ENCODE measurements around the gene NT5DC2.

- no peak for TF ChIP-seq RFX5 (IDR thresholded peaks at IDR 0.05; ENCODE audit: low read depth, low read length)
- TF ChIP-seq NFYA (IDR thresholded peaks at IDR 0.05; ENCODE audit: borderline replicate concordance, low read depth, low read length) = no peak
- no peak for TF ChIP-seq POLR2AphosphoS5 (IDR thresholded peaks at IDR 0.05; ENCODE audit: low read length)
- TF ChIP-seq BHLHE40 (IDR thresholded peaks at IDR 0.05; ENCODE audit: borderline replicate concordance in 1 of 2, low read depth in 2 of 2, low read length in 1 of 2) = no peak
- no peak for TF ChIP-seq NR2F1 (conservative IDR thresholded peaks at IDR 0.05)
- no peak for TF ChIP-seq ZNF622 (IDR thresholded peaks at IDR 0.05)
- TF ChIP-seq SP1 (IDR thresholded peaks at IDR 0.05; ENCODE audit: low read depth, low read length) = no peak
- TF ChIP-seq EP300 (IDR thresholded peaks at IDR 0.05; ENCODE audit: borderline replicate concordance in 1 of 2, control insufficient read depth in 1 of 2, low read depth in 2 of 2, low read length in 2 of 2) = no peak
- TF ChIP-seq, protein P1, sequence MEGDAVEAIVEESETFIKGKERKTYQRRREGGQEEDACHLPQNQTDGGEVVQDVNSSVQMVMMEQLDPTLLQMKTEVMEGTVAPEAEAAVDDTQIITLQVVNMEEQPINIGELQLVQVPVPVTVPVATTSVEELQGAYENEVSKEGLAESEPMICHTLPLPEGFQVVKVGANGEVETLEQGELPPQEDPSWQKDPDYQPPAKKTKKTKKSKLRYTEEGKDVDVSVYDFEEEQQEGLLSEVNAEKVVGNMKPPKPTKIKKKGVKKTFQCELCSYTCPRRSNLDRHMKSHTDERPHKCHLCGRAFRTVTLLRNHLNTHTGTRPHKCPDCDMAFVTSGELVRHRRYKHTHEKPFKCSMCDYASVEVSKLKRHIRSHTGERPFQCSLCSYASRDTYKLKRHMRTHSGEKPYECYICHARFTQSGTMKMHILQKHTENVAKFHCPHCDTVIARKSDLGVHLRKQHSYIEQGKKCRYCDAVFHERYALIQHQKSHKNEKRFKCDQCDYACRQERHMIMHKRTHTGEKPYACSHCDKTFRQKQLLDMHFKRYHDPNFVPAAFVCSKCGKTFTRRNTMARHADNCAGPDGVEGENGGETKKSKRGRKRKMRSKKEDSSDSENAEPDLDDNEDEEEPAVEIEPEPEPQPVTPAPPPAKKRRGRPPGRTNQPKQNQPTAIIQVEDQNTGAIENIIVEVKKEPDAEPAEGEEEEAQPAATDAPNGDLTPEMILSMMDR (IDR thresholded peaks at IDR 0.05 in 2 of 3, conservative IDR thresholded peaks at IDR 0.05 in 1 of 3; ENCODE audit: control insufficient read depth in 2 of 3, extremely low read depth in 1 of 3, insufficient read depth in 1 of 3, low read depth in 3 of 3, low read length in 3 of 3) = no peak
- TF ChIP-seq, protein P2, sequence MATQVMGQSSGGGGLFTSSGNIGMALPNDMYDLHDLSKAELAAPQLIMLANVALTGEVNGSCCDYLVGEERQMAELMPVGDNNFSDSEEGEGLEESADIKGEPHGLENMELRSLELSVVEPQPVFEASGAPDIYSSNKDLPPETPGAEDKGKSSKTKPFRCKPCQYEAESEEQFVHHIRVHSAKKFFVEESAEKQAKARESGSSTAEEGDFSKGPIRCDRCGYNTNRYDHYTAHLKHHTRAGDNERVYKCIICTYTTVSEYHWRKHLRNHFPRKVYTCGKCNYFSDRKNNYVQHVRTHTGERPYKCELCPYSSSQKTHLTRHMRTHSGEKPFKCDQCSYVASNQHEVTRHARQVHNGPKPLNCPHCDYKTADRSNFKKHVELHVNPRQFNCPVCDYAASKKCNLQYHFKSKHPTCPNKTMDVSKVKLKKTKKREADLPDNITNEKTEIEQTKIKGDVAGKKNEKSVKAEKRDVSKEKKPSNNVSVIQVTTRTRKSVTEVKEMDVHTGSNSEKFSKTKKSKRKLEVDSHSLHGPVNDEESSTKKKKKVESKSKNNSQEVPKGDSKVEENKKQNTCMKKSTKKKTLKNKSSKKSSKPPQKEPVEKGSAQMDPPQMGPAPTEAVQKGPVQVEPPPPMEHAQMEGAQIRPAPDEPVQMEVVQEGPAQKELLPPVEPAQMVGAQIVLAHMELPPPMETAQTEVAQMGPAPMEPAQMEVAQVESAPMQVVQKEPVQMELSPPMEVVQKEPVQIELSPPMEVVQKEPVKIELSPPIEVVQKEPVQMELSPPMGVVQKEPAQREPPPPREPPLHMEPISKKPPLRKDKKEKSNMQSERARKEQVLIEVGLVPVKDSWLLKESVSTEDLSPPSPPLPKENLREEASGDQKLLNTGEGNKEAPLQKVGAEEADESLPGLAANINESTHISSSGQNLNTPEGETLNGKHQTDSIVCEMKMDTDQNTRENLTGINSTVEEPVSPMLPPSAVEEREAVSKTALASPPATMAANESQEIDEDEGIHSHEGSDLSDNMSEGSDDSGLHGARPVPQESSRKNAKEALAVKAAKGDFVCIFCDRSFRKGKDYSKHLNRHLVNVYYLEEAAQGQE (IDR thresholded peaks at IDR 0.05; ENCODE audit: low read depth, low read length) = no peak
Measured at GRCh38 chr3:52502808-52503350, 30.8 kb downstream of the NT5DC2 start.
